SW480 (cell line): ENCODE results near the gene MRGPRD.

Experiments
- DNase-seq: peaks from one replicate; pipeline ENCODE4 v3.0.0-alpha.2; 2016; ENCODE audit warnings: low spot score

The MRGPRD gene

DNA sequence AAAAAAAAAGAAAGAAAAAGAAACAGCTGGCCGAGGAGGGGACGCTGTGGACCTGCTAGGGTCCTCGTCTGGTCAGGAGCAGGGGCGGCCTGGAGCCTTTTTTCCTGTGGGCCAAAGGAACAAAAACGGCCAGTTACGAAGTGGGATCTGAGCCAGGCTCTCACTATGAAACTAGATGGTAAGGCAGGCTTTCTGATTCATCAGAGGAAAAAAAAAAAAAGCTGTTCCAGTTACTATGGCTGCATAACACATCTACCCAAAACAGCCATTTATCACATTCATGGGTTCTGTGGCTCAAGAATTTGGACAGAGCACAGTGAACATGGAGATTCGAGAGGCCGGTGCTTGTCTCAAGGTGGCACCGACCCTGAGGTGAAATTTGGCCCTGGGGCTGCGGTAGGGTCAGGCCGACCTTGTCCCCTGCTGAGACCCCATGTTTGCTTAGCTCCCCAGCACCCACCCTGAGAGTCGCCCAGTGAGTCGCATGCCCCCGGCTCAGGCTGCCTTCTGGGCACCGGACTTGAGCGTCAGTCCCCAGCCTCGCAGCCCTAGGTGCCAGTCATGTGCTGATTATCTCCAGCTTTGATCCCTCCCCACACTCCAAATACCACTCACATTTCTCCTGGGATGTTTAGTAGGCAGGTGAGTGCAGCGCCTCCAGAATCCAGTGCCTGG, 34.2 kb downstream of the MRGPRD start:
- no peak for DNase-seq

- DNase-seq: no peak
Observed at GRCh38 chr11:68942751-68943271, 38.0 kb downstream of the MRGPRD start.

- no peak for DNase-seq
Observed at GRCh38 chr11:68942095-68942620, 38.6 kb downstream of the MRGPRD start.

GRCh38 chr11:68941324-68942094, 39.3 kb downstream of the MRGPRD start:
- DNase-seq: no peak

DNA sequence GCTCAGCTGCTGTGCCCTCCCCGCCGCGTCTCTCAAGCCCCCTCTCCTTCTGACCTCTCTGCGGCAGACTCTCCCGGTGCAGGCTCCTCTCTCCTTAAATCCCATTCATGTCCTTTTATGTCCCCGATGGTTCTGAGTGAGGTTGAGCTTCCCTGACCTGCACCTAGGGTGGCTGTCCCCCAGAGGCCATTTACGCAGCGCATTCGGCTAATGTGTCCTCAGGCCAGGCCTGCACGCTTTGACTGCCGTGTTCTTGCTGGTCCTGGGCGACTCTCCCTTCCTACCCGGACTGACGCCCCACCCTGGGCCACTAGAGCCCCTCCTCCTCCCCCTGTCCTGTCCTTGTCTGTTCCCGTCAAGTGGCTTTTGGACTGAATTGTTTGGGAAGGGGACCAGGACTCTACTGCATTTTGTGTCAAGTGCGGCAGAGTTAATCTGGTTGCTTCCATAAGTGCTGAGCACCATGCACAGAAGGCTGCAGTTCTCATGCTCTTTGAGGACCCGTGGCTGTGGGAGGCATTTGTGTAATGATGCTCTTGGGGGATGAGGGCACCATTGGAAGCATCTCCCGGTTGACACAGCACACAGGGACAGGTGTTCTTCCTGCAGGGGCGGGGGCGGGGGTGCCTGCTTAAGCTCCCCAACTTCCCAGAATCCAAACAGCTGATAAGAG, 40.0 kb downstream of the MRGPRD start:
- DNase-seq: no peak

DNA sequence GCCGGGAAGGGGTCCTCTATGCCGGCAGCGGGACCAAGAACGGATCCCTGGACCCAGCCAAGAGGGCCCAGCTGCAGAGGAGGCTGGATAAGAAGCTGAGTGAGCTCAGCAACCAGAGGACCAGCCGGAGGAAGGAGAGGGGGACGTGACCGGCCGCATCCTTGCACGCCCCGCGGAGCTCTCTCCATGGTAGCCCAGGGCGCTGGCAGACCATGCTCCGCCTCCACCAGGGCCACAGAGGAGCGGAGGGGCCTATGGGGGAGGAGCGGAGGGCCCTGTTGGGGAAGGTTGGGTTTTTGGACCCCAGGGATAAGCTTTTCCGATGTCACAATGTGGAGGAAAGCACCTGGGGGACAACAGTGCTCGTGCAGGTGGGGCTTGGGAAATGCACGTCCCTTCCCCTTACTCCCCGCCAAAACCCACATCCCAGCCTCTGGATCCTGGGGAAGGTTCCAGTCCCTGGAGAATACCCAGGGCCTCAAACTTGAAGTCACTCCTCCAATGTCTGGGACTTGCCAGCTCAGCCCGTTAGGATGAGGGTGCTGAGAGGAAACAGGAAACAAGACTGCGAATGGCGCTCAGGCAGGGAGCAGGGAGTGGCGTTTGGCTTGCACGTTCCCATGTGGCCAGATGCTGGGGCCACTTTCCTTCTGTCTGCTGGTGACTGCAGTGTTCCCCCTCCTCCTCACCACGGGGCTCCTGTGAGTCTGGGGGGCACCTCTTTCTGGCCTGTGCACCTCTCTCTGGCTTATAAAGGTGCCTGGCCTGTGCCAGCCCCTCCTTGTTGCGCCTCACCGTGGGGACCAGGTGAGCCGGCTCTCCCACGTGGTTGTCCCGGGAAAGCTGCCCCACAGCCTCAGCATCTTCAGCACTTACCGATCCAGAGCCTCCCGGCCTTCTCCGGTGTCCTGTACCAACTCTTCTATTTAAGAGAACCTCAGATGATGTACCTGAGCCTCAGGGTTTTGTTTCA, 40.9 kb downstream of the MRGPRD start:
- no peak for DNase-seq

- DNase-seq: no peak
Observed at GRCh38 chr11:68938816-68939582, 41.8 kb downstream of the MRGPRD start.

- no peak for DNase-seq
Observed at GRCh38 chr11:68938088-68938487, 42.7 kb downstream of the MRGPRD start.

GRCh38 chr11:68936676-68937620, 43.8 kb downstream of the MRGPRD start:
- no peak for DNase-seq

DNA sequence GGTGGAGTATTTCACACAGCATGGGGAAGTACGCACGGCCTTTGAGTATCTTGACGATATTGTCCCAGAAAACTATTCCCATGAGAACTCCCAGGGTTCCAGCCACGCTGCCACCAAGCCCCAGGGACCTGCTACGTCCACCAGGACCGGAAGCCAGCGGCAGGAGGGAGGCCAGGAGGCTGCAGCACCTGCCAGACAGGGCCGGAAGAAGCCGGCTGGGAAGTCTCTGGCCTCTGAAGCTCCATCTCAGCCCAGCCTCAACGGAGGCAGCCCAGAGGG, 44.5 kb downstream of the MRGPRD start:
- DNase-seq: no peak

- no peak for DNase-seq
Observed at GRCh38 chr11:68935516-68936357, 45.0 kb downstream of the MRGPRD start.

DNA sequence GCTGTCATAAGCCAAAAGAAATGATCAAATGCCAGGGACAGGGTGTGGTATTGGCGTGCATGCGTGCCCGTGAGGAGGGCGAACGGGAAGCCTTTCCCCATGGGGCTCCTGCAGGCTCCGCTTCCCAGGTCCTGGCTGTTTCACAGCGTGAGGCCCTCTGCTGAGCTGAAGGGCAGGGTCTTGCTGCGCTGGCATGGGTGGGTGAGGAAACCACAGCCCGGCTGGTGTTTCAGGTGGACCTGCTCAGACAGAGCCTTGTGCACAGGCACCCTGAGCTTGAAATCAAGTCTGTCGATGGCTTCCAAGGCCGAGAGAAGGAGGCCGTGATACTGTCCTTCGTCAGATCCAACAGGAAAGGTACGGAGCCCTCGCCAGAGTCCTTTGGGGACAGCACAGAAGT, 45.7 kb downstream of the MRGPRD start:
- DNase-seq: no peak

DNA sequence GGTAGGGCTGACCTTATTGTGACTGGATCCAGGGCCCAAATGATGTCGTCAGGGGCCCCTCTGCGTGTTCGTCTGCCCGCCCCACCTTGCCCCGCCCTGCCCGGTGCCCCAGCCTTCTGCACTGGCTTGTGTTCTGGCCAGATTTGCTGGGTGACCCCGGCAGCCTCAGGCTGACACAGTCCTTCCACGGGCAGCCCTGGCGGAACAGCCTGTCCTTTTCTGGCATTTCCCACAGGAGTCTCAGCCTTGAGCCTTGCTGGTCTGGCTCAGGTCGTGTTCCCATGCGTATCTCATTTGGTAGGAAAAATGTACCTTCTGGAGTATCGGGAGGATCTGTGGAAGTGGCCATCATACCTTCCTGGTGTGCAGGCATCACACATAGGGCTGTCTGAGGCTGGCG, 46.1 kb downstream of the MRGPRD start:
- no peak for DNase-seq

GRCh38 chr11:68934321-68934645, 46.5 kb downstream of the MRGPRD start:
- no peak for DNase-seq

GRCh38 chr11:68933605-68934320, 47.0 kb downstream of the MRGPRD start:
- no peak for DNase-seq

DNA sequence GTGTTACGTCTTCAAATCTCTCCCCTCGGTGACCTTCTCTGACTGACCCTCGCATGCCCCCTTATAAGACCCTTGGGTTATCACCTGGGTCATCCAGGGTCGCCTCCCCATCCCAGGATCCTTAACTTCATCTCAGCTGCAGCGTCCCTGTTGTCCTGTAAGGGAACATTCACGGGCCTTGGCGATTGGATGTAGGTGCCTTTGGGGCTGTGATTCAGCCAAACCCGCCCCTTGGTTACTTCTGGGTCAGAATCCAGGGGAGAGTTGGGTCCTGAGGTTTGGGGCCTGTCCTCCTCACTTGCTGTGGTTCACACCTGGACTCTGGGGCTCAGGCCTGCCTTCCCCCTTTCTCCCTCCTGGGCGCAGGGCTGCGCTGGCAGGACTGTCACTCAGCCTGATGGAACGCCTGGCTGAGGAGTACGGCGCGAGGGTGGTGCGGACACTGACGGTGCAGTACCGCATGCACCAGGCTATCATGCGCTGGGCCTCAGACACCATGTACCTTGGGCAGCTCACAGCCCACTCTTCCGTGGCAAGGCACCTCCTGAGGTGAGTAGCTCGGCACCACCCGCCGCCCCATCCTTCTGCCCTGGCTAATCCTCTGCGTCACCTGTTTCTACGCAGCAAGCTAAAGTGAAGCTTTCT, 47.7 kb downstream of the MRGPRD start:
- no peak for DNase-seq

- DNase-seq: no peak
Observed at GRCh38 chr11:68932358-68932757, 48.4 kb downstream of the MRGPRD start.

GRCh38 chr11:68931911-68932310, 48.9 kb downstream of the MRGPRD start:
- no peak for DNase-seq
